NCI-H1417 (cell line): ENCODE results near the gene FZD2.
"Not testable (repeated sequence)": the region's sequence is repeated elsewhere in the genome, so short reads cannot be mapped to it uniquely, and the experiment has no call there.

ENCODE experiments used
- DNase-seq, 3 experiments: peaks; one replicate each; lab custom pipeline; 2025; lab: John Stamatoyannopoulos, UW

Gene FZD2

DNA sequence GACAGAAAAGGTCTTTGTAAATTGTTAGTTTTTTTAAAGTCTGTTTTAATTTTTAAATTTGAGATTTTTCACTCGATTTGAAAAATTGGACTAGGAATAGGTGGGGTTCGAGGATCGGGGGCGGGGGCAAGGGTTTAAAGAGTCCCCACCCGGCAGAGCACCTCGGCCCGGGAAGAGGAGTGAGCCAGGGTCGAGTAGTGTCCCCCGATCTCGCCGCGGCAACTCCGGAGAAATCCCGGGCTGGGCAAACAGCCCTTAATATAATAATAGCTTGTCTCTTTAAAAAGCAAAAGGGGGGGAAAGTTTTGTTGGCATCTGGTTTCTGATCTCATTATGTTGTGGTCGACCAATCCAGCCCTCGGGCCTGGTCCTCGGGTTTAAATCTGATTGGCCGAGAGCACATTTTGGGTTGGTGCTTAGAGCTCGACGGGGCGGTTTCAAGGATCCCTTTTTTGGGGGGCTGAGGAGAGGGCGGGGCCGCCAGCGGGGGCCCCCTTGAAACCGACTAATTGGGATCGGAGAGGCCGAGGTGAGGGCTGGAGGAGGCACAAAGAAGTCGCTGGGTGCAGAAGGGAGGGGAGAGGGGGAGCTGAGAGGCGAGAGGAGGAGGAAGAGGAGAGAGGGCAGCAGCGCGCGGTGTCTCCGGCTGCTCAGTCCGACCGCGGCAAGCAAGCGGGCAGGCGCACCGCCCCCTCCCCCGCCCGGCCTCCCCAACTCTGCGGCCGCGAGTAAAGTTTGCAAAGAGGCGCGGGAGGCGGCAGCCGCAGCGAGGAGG lies at the start of gene FZD2:
Gene FZD2, plus strand, starts transcription at position 653 of the 775 bp plus-strand sequence. CDS start 205 bp downstream, outside the sequence.
- peak; percentile 82 to 93 (median 82) for DNase-seq

GRCh38 chr17:44511241-44512134 lies 45.8 kb upstream of the FZD2 start:
- not testable (repeated sequence) for DNase-seq

DNA sequence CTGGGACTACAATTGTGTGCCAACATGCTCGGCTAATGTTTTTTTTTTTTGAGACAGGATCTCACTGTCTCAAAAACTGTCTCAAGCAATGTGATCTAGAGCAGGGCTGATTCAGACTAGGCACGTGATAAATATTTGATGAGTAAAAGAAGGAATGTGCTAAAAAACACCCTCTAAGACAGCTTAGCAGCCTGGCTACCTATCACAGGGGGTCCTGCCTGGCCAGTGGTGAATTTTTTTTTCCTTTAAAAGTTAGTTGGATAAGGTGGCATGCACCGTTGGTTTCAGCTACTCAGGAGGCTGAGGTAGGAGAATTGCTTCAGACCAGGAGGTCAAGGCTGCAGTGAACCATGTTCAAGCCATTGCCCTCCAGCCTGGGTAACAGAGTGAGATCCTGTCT lies 39.3 kb upstream of the FZD2 start:
- no peak for DNase-seq

DNA sequence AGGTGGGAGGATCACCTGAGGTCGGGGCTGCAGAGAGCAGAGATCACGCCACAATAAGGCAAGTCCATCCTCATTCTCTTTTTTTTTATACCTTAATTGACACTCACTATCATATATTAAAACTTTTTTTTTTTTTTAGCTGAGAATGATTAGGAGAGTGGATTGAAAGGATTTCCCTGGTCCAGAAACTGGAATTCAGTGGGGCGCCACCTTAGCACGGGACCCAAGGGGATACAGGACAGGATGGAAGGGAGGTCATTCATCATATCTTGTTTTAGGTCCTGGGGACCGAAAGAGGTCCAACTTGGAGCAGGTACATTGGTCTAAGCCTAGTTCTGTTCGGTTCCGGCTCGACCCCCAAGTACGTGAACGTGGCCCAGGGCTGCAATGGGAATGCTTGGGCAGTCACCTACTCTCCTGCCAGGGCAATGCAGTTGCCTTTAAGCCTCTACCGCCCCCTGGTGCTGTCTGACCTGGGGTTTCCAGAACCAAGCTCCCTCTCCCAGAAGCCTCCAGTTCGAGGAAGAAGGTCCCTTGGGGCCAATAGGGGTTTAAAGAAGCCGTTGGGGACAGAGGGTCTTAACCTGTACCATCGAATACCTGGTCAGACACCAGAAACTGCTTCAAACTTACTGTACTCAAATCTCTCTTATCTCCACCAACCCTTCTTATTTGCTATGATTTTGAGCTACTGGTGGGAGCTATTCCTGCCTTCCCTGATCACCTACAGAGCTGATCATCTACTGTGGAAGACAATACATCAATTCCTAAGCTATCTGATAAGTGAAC lies 34.2 kb upstream of the FZD2 start:
- DNase-seq, result peak; percentile 3 to 39 (median 38)

DNA sequence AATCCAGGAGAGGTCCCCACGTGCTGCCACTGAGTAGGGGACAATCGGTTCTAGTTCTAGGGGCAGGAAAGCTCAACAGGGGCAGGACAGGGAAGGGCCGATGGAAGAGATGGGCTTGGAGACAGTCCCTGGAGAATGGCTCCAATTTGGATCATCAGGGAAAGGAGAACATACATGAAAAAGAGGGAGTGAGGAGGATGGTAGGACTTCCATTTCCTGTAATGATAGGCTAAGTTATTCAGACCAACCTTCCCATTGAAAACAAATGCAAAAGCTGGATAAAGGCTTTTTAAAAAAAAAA lies 33.7 kb upstream of the FZD2 start:
- no peak for DNase-seq

GRCh38 chr17:44527102-44527501 lies 30.2 kb upstream of the FZD2 start:
- DNase-seq, result no peak

GRCh38 chr17:44527954-44528353 lies 29.3 kb upstream of the FZD2 start:
- DNase-seq, result no peak

GRCh38 chr17:44529864-44530263 lies 27.4 kb upstream of the FZD2 start:
- DNase-seq, result no peak

DNA sequence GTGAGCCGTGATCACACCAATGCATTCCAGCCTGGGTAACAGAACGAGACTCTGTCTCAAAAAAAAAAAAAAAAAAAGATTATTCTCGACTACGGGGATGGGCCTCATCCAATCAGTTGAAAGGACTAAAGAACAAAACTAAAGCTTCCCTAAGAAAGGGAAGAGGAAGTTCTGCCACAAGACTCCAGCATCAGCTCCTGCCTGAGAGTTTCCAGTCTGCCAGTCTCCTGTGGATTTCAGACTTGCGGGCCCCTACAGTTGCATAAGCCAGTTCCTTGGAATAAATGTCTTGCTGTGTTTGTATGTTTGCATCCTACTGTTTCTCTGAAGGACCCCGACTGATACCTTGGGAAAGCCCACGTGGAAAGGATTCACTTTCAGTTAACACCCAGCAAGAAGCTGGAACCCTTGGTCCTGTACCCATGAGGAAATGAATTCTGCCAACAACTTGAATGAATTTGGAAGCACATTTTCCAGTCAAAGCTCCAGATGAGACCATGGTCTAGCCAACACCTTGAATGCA lies 26.3 kb upstream of the FZD2 start:
- DNase-seq, result no peak

- peak; percentile 78 to 91 (median 84) for DNase-seq
These were observed 23.6 kb upstream of the FZD2 start for GRCh38 chr17:44533533-44534246.

DNA sequence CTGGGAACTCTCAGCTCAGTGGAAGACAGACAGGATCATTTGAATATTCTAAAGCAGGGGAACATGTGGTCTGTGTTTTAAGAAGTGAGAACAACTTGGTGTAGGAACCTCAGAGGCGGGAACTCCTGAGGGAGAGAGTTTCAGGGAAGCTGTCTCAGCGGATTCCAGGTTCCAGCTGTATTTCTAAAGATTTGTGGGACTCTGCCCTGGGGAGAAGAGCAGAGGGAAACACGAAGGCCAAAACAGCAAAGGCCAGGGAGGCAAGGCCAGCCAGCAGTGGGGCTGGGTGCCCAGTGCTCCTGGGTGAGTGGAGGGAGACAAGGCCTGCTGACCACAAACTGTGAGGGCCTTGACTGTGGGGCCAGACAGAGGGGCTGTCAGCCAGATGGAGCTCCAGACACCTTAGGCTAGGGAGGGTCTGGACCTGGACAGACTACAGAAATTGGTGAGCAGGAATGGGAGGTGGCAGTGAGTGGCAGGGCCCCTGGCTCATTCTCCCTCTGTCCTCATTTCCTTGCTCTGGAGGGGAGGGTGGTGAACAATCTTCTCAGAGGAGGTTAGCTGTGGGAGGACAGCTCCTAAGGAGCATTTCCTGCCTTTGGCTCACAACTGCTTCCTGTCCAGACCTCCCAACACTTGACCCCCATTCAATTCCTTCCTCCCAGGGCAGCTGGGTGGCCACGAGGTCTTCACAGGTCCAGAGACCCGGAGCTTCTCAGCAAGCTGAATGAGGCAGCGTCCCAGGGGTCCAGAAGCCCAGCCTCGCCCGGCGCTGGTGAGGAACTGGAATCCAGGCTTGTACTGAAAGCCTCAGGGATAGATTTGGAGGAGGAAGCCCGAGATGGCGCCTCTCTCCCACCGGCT lies 21.0 kb upstream of the FZD2 start:
- DNase-seq, result no peak

GRCh38 chr17:44537922-44538321 lies 19.4 kb upstream of the FZD2 start:
- not testable (repeated sequence) for DNase-seq

DNA sequence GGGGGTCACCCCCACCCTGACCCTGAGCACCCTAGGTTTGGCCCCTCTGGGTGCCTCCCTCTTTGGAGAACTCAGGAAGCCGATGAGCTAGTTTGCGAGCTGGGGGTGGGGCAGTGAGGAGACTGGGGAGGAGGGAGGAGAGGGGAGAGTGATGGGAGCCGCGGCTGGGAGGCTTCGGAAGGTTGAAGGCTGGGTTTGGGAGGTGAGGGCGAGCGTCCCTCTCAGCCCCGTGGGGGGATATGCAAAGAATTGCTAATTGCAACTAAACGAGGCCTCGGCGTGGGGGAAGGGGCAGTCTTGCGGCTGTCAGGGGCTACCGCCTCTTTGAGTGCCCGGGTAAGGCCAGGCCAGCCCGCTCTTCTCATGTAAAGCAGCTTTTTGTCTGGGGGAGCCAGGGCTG lies 17.6 kb upstream of the FZD2 start:
- no peak for DNase-seq

GRCh38 chr17:44540246-44541084 lies 16.8 kb upstream of the FZD2 start:
- DNase-seq, result no peak

GRCh38 chr17:44541884-44542581 lies 15.3 kb upstream of the FZD2 start:
- no peak for DNase-seq

DNA sequence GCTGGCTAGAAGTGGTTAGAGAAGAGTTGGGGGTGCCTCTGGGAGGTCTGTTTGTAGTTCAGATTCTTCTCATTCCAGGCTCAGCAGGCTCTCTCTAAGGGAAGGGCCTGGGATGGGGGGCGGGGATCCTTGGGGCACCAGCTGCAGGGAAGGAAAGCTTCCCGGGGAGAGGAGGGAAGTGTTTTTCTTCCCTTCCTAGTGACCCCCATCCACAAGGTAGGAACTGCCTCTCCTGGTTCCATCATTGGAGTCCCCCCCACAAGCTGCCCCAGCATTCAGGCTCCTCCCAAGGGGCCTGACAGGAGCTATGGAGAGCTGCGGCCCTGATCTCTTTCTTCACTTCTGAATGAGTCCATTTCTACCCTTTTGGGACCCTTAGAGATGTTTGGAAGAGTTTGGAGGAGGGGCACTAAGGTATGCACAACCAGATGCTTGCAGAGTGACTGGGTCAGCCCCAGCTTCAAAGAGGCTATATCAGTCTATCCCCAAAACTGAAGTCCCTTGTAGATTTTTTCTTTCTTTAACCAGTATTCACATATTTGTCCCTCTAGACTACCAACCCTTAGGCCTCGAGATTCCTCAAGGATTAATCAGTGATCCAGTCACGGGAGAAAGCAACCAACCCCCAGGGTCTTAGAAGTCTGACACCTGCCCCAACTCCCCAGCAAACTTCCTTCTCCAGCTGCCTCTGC lies 13.9 kb upstream of the FZD2 start:
- DNase-seq, result no peak

- DNase-seq, result no peak
These were observed 13.3 kb upstream of the FZD2 start for GRCh38 chr17:44543905-44544523.
